GM10266 (cell line): ENCODE measurements around the gene CATSPER3.

Source experiments
- DNase-seq: peaks from one replicate; pipeline ENCODE4 v3.0.0; 2012; ENCODE audit errors: extremely low spot score
- CTCF ChIP-seq: IDR thresholded peaks from 2 replicates; pipeline ENCODE4 v1.5.1; 2012; ENCODE audit warnings: mild to moderate bottlenecking, low read depth; ENCODE audit not compliant: control insufficient read depth, insufficient read depth; ENCODE audit errors: missing control alignments

Gene CATSPER3

GRCh38 chr5:135056316-135057030 is 88.8 kb downstream of the CATSPER3 start:
- TF ChIP-seq CTCF: no peak
- no peak for DNase-seq

GRCh38 chr5:135057233-135057632 is 89.5 kb downstream of the CATSPER3 start:
- no peak for TF ChIP-seq CTCF
- no peak for DNase-seq

- no peak for DNase-seq
- no peak for TF ChIP-seq CTCF
Measured at GRCh38 chr5:135058331-135058732, 90.6 kb downstream of the CATSPER3 start.

GRCh38 chr5:135059000-135059923 is 91.6 kb downstream of the CATSPER3 start:
- DNase-seq: no peak
- TF ChIP-seq CTCF: no peak

GRCh38 chr5:135060021-135060420 is 92.3 kb downstream of the CATSPER3 start:
- no peak for TF ChIP-seq CTCF
- no peak for DNase-seq

GRCh38 chr5:135061001-135061400 is 93.3 kb downstream of the CATSPER3 start:
- no peak for DNase-seq
- TF ChIP-seq CTCF: no peak
